ENCODE data around the gene ZNF366.

- TF ChIP-seq, protein P1, sequence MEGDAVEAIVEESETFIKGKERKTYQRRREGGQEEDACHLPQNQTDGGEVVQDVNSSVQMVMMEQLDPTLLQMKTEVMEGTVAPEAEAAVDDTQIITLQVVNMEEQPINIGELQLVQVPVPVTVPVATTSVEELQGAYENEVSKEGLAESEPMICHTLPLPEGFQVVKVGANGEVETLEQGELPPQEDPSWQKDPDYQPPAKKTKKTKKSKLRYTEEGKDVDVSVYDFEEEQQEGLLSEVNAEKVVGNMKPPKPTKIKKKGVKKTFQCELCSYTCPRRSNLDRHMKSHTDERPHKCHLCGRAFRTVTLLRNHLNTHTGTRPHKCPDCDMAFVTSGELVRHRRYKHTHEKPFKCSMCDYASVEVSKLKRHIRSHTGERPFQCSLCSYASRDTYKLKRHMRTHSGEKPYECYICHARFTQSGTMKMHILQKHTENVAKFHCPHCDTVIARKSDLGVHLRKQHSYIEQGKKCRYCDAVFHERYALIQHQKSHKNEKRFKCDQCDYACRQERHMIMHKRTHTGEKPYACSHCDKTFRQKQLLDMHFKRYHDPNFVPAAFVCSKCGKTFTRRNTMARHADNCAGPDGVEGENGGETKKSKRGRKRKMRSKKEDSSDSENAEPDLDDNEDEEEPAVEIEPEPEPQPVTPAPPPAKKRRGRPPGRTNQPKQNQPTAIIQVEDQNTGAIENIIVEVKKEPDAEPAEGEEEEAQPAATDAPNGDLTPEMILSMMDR (optimal IDR thresholded peaks at IDR 0.05 in 1 of 3, IDR thresholded peaks at IDR 0.05 in 1 of 3, conservative IDR thresholded peaks at IDR 0.05 in 1 of 3; ENCODE audit: extremely low read depth in 1 of 3, insufficient read depth in 2 of 3, low read length in 3 of 3) = no peak
- no peak for TF ChIP-seq EZH2 (IDR thresholded peaks at IDR 0.05; ENCODE audit: low read length)
These were observed 36.2 kb upstream of the ZNF366 start for GRCh38 chr5:72543365-72543764.

All from keratinocyte (primary cell).